Parathyroid adenoma (tissue), 2 donors: ENCODE measurements around the gene NFATC2.

Experiments used
- H2AFZ ChIP-seq: fragments of 300-600 bp; sonication (generic); one replicate; pipeline ENCODE4 v1.7.0; 2017; ENCODE audit warnings: antibody characterized with exemption, mild to moderate bottlenecking
- H3K27ac ChIP-seq: fragments of 300-600 bp; sonication (generic); one replicate; pipeline ENCODE4 v1.7.0; 2017
- H3K27me3 ChIP-seq: fragments of 300-600 bp; sonication (generic); one replicate; pipeline ENCODE4 v1.7.0; 2017; ENCODE audit warnings: low read length; ENCODE audit not compliant: control insufficient read depth, insufficient read depth
- H3K36me3 ChIP-seq: fragments of 300-600 bp; sonication (generic); one replicate; pipeline ENCODE4 v1.7.0; 2017; ENCODE audit warnings: low read length; ENCODE audit not compliant: control insufficient read depth, insufficient read depth
- H3K4me1 ChIP-seq: fragments of 300-600 bp; sonication (generic); one replicate; pipeline ENCODE4 v1.7.0; 2017; ENCODE audit warnings: control low read depth
- H3K4me2 ChIP-seq: fragments of 300-600 bp; sonication (generic); one replicate; pipeline ENCODE4 v1.7.0; 2017; ENCODE audit warnings: low read length
- H3K4me3 ChIP-seq: fragments of 300-600 bp; sonication (generic); one replicate; pipeline ENCODE4 v1.7.0; 2017; ENCODE audit warnings: low read depth, low read length
- H3K79me2 ChIP-seq: fragments of 300-600 bp; sonication (generic); one replicate; pipeline ENCODE4 v1.7.0; 2017; ENCODE audit warnings: control low read depth
- H3K9ac ChIP-seq: fragments of 300-600 bp; sonication (generic); one replicate; pipeline ENCODE4 v1.7.0; 2017; ENCODE audit warnings: mild to moderate bottlenecking
- H3K9me3 ChIP-seq: fragments of 300-600 bp; sonication (generic); one replicate; pipeline ENCODE4 v1.7.0; 2017; ENCODE audit warnings: low read length; ENCODE audit not compliant: control insufficient read depth
- CTCF ChIP-seq: fragments of 300-600 bp; sonication (generic); IDR thresholded peaks from one replicate; pipeline ENCODE4 v1.7.0; 2017; ENCODE audit warnings: antibody characterized with exemption, mild to moderate bottlenecking
- donor health status: primary hyperparathyroidism.

Gene NFATC2

GRCh38 chr20:51574248-51575033 is 31.9 kb upstream of the NFATC2 start:
- Histone ChIP-seq H3K27ac (no peak overlapping the region), H3K9me3 (no peaks in the 10 kb centered on the region), H3K79me2 (no peaks in the 10 kb centered on the region), H3K9ac (no peak overlapping the region), H3K4me3 (no peak overlapping the region), H2AFZ (no peak overlapping the region), H3K36me3 (no peaks in the 10 kb centered on the region), H3K4me1 (no peaks in the 10 kb centered on the region), H3K27me3 (no peaks in the 10 kb centered on the region), H3K4me2 (no peak overlapping the region)
- TF ChIP-seq CTCF = no peak

DNA sequence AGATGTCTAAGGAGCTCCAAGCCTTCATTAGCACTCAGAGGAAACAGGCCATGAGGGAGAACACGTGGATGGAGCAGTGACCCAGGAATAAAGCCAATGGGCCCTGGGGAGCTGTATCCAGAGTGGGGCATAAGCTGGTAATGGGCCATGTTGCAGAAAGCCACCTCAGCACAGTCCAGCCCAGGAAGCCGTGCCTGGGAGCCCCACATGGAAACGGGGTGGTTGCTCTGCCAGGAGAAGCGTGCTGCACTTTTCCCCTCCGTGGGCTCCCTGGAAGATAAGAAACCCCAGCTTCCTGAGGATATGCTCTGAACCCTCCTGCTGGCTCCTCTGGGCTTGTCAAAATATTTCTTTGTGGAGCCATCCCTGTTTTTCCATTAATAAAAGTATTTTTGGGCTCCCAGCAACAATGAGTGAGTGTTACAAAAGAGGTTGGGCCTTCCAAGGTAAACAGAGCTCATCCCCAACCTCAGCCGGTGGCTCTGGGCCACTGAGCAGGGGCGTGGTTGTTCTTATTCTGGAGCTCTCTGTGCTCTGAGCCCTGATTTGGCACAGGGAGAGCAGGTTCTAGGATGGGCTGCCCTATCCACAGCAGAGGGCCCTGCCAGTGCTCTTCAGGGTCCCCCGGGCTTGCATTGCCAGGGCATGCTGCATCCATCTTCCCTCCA is 31.2 kb upstream of the NFATC2 start:
- H3K4me2 ChIP-seq = no peak overlapping the region
- H3K27me3 ChIP-seq = no peaks in the 10 kb centered on the region
- no peak overlapping the region for H3K9ac ChIP-seq
- H3K36me3 ChIP-seq = no peaks in the 10 kb centered on the region
- H3K4me1 ChIP-seq = no peaks in the 10 kb centered on the region
- H3K4me3 ChIP-seq = no peak overlapping the region
- no peak overlapping the region for H3K27ac ChIP-seq
- no peaks in the 10 kb centered on the region for H3K79me2 ChIP-seq
- H2AFZ ChIP-seq = no peak overlapping the region
- TF ChIP-seq CTCF = no peak
- H3K9me3 ChIP-seq = no peaks in the 10 kb centered on the region

- H3K4me3 ChIP-seq = no peak overlapping the region
- no peaks in the 10 kb centered on the region for H3K36me3 ChIP-seq
- no peaks in the 10 kb centered on the region for H3K79me2 ChIP-seq
- H3K27me3 ChIP-seq = no peaks in the 10 kb centered on the region
- no peak overlapping the region for H3K9ac ChIP-seq
- no peak overlapping the region for H3K27ac ChIP-seq
- no peaks in the 10 kb centered on the region for H3K9me3 ChIP-seq
- no peak overlapping the region for H2AFZ ChIP-seq
- no peak overlapping the region for H3K4me2 ChIP-seq
- no peak for TF ChIP-seq CTCF
- H3K4me1 ChIP-seq = no peaks in the 10 kb centered on the region
These were observed 28.9 kb upstream of the NFATC2 start for GRCh38 chr20:51571460-51571794.

DNA sequence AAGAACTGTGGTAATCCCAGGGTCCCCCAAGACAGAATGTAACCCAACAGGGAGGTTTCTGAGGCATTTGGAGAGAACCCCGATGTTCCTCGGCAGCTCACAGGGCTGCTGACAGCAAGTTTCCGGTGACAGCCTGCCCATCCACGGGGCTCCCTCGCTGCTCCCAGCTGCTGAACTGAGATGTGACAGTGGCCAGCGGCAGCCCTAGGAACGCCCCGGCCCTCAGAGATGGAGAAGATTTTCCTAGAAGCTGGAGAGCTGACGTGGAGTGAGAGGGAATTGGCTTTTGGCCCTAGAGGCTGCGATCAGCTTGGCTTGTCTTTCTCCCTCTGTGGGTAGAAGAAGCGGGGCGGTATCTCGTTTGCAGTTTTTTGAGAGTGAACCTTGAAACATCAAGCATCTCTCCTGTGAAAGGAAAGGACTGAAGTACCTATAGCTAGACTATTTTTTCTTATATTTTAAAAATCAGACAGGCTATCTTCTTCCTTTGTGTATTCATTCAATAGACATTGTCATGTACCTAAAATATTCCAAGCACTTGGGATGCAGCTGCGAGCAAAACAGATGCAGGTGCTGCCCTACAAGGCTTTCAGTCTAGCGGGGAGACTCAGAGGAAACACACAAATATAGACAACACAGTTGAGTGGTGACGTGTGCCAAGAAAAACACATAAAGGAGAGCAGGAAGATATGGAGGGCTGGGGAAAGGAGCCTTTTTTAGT is 28.4 kb upstream of the NFATC2 start:
- no peak for TF ChIP-seq CTCF
- no peak overlapping the region for H2AFZ ChIP-seq
- no peaks in the 10 kb centered on the region for H3K79me2 ChIP-seq
- H3K9me3 ChIP-seq = no peaks in the 10 kb centered on the region
- H3K27me3 ChIP-seq = no peaks in the 10 kb centered on the region
- H3K27ac ChIP-seq = no peak overlapping the region
- no peaks in the 10 kb centered on the region for H3K36me3 ChIP-seq
- no peaks in the 10 kb centered on the region for H3K4me1 ChIP-seq
- no peak overlapping the region for H3K4me2 ChIP-seq
- H3K4me3 ChIP-seq = no peak overlapping the region
- H3K9ac ChIP-seq = no peak overlapping the region
